ENCODE results near the gene FES. TPM values are rescaled to one million over a fixed set of nuclear protein-coding genes. Genes with fewer than 3 reads are reported as not detected.

FES gene
- total RNA-seq, 1 donor from 2014 or later: 2.5 TPM

GRCh38 chr15:90913398-90913944, 29.2 kb downstream of the FES start:
- H3K27ac Mint-ChIP-seq (ENCODE audit: unreplicated experiment): no peak overlapping the region
- no peaks in the 10 kb centered on the region for H3K4me1 Mint-ChIP-seq (ENCODE audit: unreplicated experiment)
- no peak for TF ChIP-seq CTCF (IDR thresholded peaks at IDR 0.05)
- no peaks in the 10 kb centered on the region for H3K27me3 Mint-ChIP-seq (ENCODE audit: unreplicated experiment)
- peaks cover 29% of the 10 kb centered on the region for H3K36me3 Mint-ChIP-seq (ENCODE audit: unreplicated experiment)
- DNase-seq (ENCODE audit: extremely low spot score, unreplicated experiment): no peak
- no peak overlapping the region for H3K4me3 Mint-ChIP-seq (ENCODE audit: unreplicated experiment)
- no peaks in the 10 kb centered on the region for H3K9me3 Mint-ChIP-seq (ENCODE audit: unreplicated experiment)

GRCh38 chr15:90914305-90915080, 30.2 kb downstream of the FES start:
- no peaks in the 10 kb centered on the region for H3K9me3 Mint-ChIP-seq (ENCODE audit: unreplicated experiment)
- H3K27ac Mint-ChIP-seq (ENCODE audit: unreplicated experiment): no peak overlapping the region
- H3K27me3 Mint-ChIP-seq (ENCODE audit: unreplicated experiment): no peaks in the 10 kb centered on the region
- peaks cover 35% of the 10 kb centered on the region for H3K36me3 Mint-ChIP-seq (ENCODE audit: unreplicated experiment)
- no peak for TF ChIP-seq CTCF (IDR thresholded peaks at IDR 0.05)
- no peak overlapping the region for H3K4me3 Mint-ChIP-seq (ENCODE audit: unreplicated experiment)
- DNase-seq (ENCODE audit: extremely low spot score, unreplicated experiment): no peak
- no peaks in the 10 kb centered on the region for H3K4me1 Mint-ChIP-seq (ENCODE audit: unreplicated experiment)

GRCh38 chr15:90915216-90915807, 31.0 kb downstream of the FES start:
- Mint-ChIP-seq H3K4me1 (ENCODE audit: unreplicated experiment) (no peaks in the 10 kb centered on the region), H3K27ac (ENCODE audit: unreplicated experiment) (peak overlapping the region; percentile 38), H3K36me3 (ENCODE audit: unreplicated experiment) (peaks cover 41% of the 10 kb centered on the region), H3K27me3 (ENCODE audit: unreplicated experiment) (no peaks in the 10 kb centered on the region), H3K4me3 (ENCODE audit: unreplicated experiment) (no peak overlapping the region), H3K9me3 (ENCODE audit: unreplicated experiment) (no peaks in the 10 kb centered on the region)
- TF ChIP-seq CTCF (IDR thresholded peaks at IDR 0.05): no peak
- no peak for DNase-seq (ENCODE audit: extremely low spot score, unreplicated experiment)

- Mint-ChIP-seq H3K27ac (ENCODE audit: unreplicated experiment) (peak overlapping the region; percentile 38), H3K36me3 (ENCODE audit: unreplicated experiment) (peaks cover 41% of the 10 kb centered on the region), H3K4me3 (ENCODE audit: unreplicated experiment) (no peak overlapping the region)
These were observed 31.6 kb downstream of the FES start for GRCh38 chr15:90915808-90916440.

More at GRCh38 chr15:90915808-90916440, 31.6 kb downstream of the FES start:
- no peak for TF ChIP-seq CTCF (IDR thresholded peaks at IDR 0.05)
- no peaks in the 10 kb centered on the region for H3K4me1 Mint-ChIP-seq (ENCODE audit: unreplicated experiment)
- H3K9me3 Mint-ChIP-seq (ENCODE audit: unreplicated experiment): no peaks in the 10 kb centered on the region
- no peak for DNase-seq (ENCODE audit: extremely low spot score, unreplicated experiment)
- no peaks in the 10 kb centered on the region for H3K27me3 Mint-ChIP-seq (ENCODE audit: unreplicated experiment)

Data from osteocyte (in vitro differentiated cells).